ENCODE data around the gene NEUROD1. TPM values are rescaled to one million over a fixed set of nuclear protein-coding genes. Genes with fewer than 3 reads are reported as not detected.

The NEUROD1 gene
- total and polyA plus RNA-seq, 9 of the 15 experiments (the other 6 are each of a cell fraction or from before 2014, with no cell fraction given): not detected

DNA sequence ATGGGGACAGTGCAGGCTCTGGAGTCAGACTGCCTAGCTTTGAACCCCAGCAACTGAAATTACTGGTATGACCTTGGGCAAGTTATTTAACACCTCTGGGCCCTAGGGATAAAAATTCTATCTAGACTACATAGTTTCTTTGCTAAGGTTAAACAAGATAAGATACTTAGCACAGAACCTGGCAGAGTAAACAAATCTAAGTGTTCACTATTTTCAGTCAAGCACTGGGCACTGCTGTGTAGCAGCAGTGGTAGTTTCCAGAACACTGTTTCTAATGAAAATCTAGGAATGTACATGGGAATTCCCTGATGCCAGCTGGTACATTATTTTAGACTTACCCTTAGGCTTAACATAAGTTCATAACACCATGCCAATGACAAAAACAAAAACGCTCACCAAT lies 40.6 kb downstream of the NEUROD1 start:
- Histone ChIP-seq H3K27ac (ENCODE audit: extremely low read depth, low read depth, low read length) (no peak overlapping the region), H3K27me3 (ENCODE audit: control insufficient read depth in 2 of 2, insufficient read depth in 2 of 2, low read length in 2 of 2) (no peaks in the 10 kb centered on the region), H3K9me1 (ENCODE audit: control insufficient read depth, insufficient read depth, low read length) (no peaks in the 10 kb centered on the region), H4K20me1 (replicated peaks; ENCODE audit: control insufficient read depth, insufficient read depth, low read length) (no peaks in the 10 kb centered on the region), H3K4me3 (no peak overlapping the region), H3K9ac (ENCODE audit: insufficient read depth in 1 of 2, low read depth in 2 of 2, low read length in 2 of 2) (no peak overlapping the region), H3K4me1 (replicated peaks in 1 of 2; ENCODE audit: control insufficient read depth in 2 of 2, insufficient read depth in 2 of 2, low read length in 2 of 2) (no peaks in the 10 kb centered on the region), H3K4me2 (ENCODE audit: insufficient read depth, low read length) (no peak overlapping the region), H3K79me2 (ENCODE audit: control insufficient read depth, insufficient read depth, low read length) (no peaks in the 10 kb centered on the region), H3K36me3 (ENCODE audit: control insufficient read depth, insufficient read depth, low read length) (no peaks in the 10 kb centered on the region), H2AFZ (ENCODE audit: low read depth, low read length) (no peak overlapping the region), H3K9me3 (replicated peaks; ENCODE audit: control insufficient read depth, insufficient read depth, low read depth, low read length) (no peaks in the 10 kb centered on the region)
- no TSS peak for BruUV-seq (replicated peaks)
- CTCF ChIA-PET (ENCODE audit: low intra/inter-chr PET ratio): no interaction called here
- FAIRE-seq (no peak), ATAC-seq (no peak), DNase-seq (ENCODE audit: extremely low read depth in 1 of 4, low spot score in 3 of 4) (no peak)
- in situ Hi-C loops (cut with MboI): no loop called here
- 0% methylated on average over 1 of the region's 1 CpG for WGBS (ENCODE audit: insufficient coverage, low coverage, missing lambda C conversion rate)
- intact Hi-C loops (cut with micrococcal nuclease): no loop called here
- POLR2A ChIA-PET: no interaction called here
- TF ChIP-seq CREB1 (IDR thresholded peaks at IDR 0.05): no peak
- no peak for TF ChIP-seq CREB1 (CRISPR knock-in tag; IDR thresholded peaks at IDR 0.05)
- TF ChIP-seq SETDB1 (IDR thresholded peaks at IDR 0.05; ENCODE audit: low read length): no peak
- no peak for TF ChIP-seq ZNF274 (IDR thresholded peaks at IDR 0.05; ENCODE audit: borderline replicate concordance, low read depth, low read length)
- no peak for TF ChIP-seq KLF13 (tag; IDR thresholded peaks at IDR 0.05; ENCODE audit: borderline replicate concordance, low read depth)
- no peak for TF ChIP-seq ZKSCAN8 (CRISPR knock-in tag; IDR thresholded peaks at IDR 0.05)

DNA sequence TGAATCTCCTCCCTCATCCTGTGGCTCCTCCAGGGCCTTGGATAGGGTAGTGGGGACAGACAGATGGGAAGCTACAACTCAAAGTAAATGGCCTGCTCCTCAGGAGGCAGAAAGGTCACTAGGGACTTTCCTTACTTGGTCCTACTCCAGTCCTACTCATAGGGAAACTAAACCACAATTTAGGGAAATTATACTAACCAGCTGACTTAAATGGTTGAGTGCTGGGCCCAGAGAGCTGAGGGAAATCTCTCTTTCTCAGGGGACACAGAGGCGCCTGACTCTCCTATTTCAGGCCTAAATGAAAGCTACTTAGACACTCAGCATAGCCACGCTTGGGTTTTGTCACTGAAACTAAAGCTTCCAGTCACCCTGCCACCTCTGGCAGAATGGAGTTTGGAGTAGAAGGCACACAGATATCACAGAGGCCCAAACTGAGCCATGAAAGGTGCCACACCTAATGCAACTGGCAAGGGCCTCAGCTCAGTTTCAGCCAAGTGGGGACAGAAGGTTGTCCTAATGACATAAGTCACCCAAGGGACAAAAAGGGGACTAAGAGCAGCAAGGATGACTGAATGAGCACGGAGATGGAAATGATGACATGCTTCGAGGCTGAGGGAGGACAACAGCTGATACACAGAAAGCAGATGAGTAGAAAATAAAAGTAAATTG lies 47.5 kb downstream of the NEUROD1 start:
- Histone ChIP-seq H3K27ac (ENCODE audit: extremely low read depth, low read depth, low read length) (no peak overlapping the region), H3K4me2 (ENCODE audit: insufficient read depth, low read length) (no peak overlapping the region), H4K20me1 (replicated peaks; ENCODE audit: control insufficient read depth, insufficient read depth, low read length) (no peaks in the 10 kb centered on the region), H3K9me3 (replicated peaks; ENCODE audit: control insufficient read depth, insufficient read depth, low read depth, low read length) (no peaks in the 10 kb centered on the region), H3K4me3 (no peak overlapping the region), H3K9ac (ENCODE audit: insufficient read depth in 1 of 2, low read depth in 2 of 2, low read length in 2 of 2) (no peak overlapping the region), H2AFZ (ENCODE audit: low read depth, low read length) (no peak overlapping the region), H3K79me2 (ENCODE audit: control insufficient read depth, insufficient read depth, low read length) (no peaks in the 10 kb centered on the region), H3K27me3 (ENCODE audit: control insufficient read depth in 2 of 2, insufficient read depth in 2 of 2, low read length in 2 of 2) (no peaks in the 10 kb centered on the region), H3K9me1 (ENCODE audit: control insufficient read depth, insufficient read depth, low read length) (no peaks in the 10 kb centered on the region), H3K36me3 (ENCODE audit: control insufficient read depth, insufficient read depth, low read length) (no peaks in the 10 kb centered on the region), H3K4me1 (replicated peaks in 1 of 2; ENCODE audit: control insufficient read depth in 2 of 2, insufficient read depth in 2 of 2, low read length in 2 of 2) (no peaks in the 10 kb centered on the region)
- ATAC-seq (no peak), FAIRE-seq (no peak), DNase-seq (ENCODE audit: extremely low read depth in 1 of 4, low spot score in 3 of 4) (no peak)
- no TSS peak for BruUV-seq (replicated peaks)
- POLR2A ChIA-PET: interaction anchor here (0.6 kb wide), 1 partner anchor 19 kb away, joined by 3 read pairs; no protein-coding TSS in a partner anchor
- CTCF ChIA-PET (ENCODE audit: low intra/inter-chr PET ratio): no interaction called here
- 0% methylated on average over 4 of the region's 4 CpGs for WGBS (ENCODE audit: insufficient coverage, low coverage, missing lambda C conversion rate)
- in situ Hi-C loops (cut with MboI) (no loop called here), intact Hi-C loops (cut with micrococcal nuclease) (no loop called here)
- TF ChIP-seq MYC (IDR thresholded peaks at IDR 0.05; ENCODE audit: low read depth, low read length) (no peak), MYC (CRISPR knock-in tag; IDR thresholded peaks at IDR 0.05; ENCODE audit: borderline replicate concordance, low read depth) (no peak), POLR2AphosphoS2 (IDR thresholded peaks at IDR 0.05; ENCODE audit: low read length) (no peak), RNF2 (IDR thresholded peaks at IDR 0.05) (no peak)
- TF ChIP-seq, protein P1, sequence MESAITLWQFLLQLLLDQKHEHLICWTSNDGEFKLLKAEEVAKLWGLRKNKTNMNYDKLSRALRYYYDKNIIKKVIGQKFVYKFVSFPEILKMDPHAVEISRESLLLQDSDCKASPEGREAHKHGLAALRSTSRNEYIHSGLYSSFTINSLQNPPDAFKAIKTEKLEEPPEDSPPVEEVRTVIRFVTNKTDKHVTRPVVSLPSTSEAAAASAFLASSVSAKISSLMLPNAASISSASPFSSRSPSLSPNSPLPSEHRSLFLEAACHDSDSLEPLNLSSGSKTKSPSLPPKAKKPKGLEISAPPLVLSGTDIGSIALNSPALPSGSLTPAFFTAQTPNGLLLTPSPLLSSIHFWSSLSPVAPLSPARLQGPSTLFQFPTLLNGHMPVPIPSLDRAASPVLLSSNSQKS (CRISPR knock-in tag; IDR thresholded peaks at IDR 0.05): no peak
- TF ChIP-seq, protein P2, sequence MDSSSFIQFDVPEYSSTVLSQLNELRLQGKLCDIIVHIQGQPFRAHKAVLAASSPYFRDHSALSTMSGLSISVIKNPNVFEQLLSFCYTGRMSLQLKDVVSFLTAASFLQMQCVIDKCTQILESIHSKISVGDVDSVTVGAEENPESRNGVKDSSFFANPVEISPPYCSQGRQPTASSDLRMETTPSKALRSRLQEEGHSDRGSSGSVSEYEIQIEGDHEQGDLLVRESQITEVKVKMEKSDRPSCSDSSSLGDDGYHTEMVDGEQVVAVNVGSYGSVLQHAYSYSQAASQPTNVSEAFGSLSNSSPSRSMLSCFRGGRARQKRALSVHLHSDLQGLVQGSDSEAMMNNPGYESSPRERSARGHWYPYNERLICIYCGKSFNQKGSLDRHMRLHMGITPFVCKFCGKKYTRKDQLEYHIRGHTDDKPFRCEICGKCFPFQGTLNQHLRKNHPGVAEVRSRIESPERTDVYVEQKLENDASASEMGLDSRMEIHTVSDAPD (CRISPR knock-in tag; IDR thresholded peaks at IDR 0.05): no peak
